ENCODE results near the gene MAGEA3. TPM values are rescaled to one million over a fixed set of nuclear protein-coding genes. Genes with fewer than 3 reads are reported as not detected.
"Not testable (repeated sequence)": the region's sequence is repeated elsewhere in the genome, so short reads cannot be mapped to it uniquely, and the experiment has no call there.

Gene MAGEA3
- total RNA-seq = not detected
- polyA plus RNA-seq (ENCODE audit: insufficient read depth, low read depth, low replicate concordance) = not detected
- long read RNA-seq, donor 1 = 0 reads
- long read RNA-seq, donor 2 = 0 reads
- long read RNA-seq, donor 3 = 0 reads
- long read RNA-seq, donor 4 = 0 reads
- long read RNA-seq, donor 5 = 0 reads
- long read RNA-seq, donor 6 = 0 reads
- long read RNA-seq, donor 7 = 0 reads
- long read RNA-seq, donor 8 = 0 reads
- long read RNA-seq, donor 9 = 0 reads
- long read RNA-seq, donor 10 = 0 reads

GRCh38 chrX:152697952-152698931 is at the start of gene MAGEA3:
TSS of gene MAGEA3 (plus strand) at chrX:152698794. CDS start at chrX:152700833, 2,039 bp downstream.
- intact Hi-C loops (cut with DNase I); H3K4me1 ChIP-seq (ENCODE audit: control insufficient read depth in 2 of 3, insufficient read depth in 2 of 3, low read depth in 1 of 3, low read length in 3 of 3); H3K4me3 ChIP-seq (ENCODE audit: low read length in 3 of 3); H3K9ac ChIP-seq (ENCODE audit: low read length in 3 of 3); FAIRE-seq; H3K27ac ChIP-seq (ENCODE audit: low read depth in 2 of 2, low read length in 2 of 2); H3K36me3 ChIP-seq (ENCODE audit: control insufficient read depth in 2 of 3, insufficient read depth in 3 of 3, low read length in 3 of 3); H3K9me3 ChIP-seq (ENCODE audit: control insufficient read depth in 2 of 3, insufficient read depth in 1 of 3, low read length in 3 of 3); H3K27me3 ChIP-seq (ENCODE audit: control insufficient read depth, insufficient read depth, low read length): not testable (repeated sequence)
- DNase-seq = peak in 1 of 5 donors; percentile 2

- Histone ChIP-seq H3K36me3 (ENCODE audit: control insufficient read depth in 2 of 3, insufficient read depth in 3 of 3, low read length in 3 of 3) (no peaks in the 10 kb centered on the region), H3K4me1 (ENCODE audit: control insufficient read depth in 2 of 3, insufficient read depth in 2 of 3, low read depth in 1 of 3, low read length in 3 of 3) (no peaks in the 10 kb centered on the region), H3K9ac (ENCODE audit: low read length in 3 of 3) (no peak overlapping the region), H3K9me3 (ENCODE audit: control insufficient read depth in 2 of 3, insufficient read depth in 1 of 3, low read length in 3 of 3) (no peaks in the 10 kb centered on the region), H3K4me3 (ENCODE audit: low read length in 3 of 3) (no peak overlapping the region), H3K27ac (ENCODE audit: low read depth in 2 of 2, low read length in 2 of 2) (no peak overlapping the region), H3K27me3 (ENCODE audit: control insufficient read depth, insufficient read depth, low read length) (no peaks in the 10 kb centered on the region)
- FAIRE-seq (no peak), DNase-seq (no peak)
- no peak for TF ChIP-seq CTCF (IDR thresholded peaks at IDR 0.05; ENCODE audit: borderline replicate concordance, extremely low read depth, insufficient read depth)
- intact Hi-C loops (cut with DNase I) = no loop called here
Observed at GRCh38 chrX:152652060-152652459, 46.5 kb upstream of the MAGEA3 start.

- Histone ChIP-seq H3K9ac (ENCODE audit: low read length in 3 of 3) (no peak overlapping the region), H3K9me3 (ENCODE audit: control insufficient read depth in 2 of 3, insufficient read depth in 1 of 3, low read length in 3 of 3) (no peaks in the 10 kb centered on the region), H3K4me1 (ENCODE audit: control insufficient read depth in 2 of 3, insufficient read depth in 2 of 3, low read depth in 1 of 3, low read length in 3 of 3) (no peaks in the 10 kb centered on the region), H3K27ac (ENCODE audit: low read depth in 2 of 2, low read length in 2 of 2) (no peak overlapping the region), H3K4me3 (ENCODE audit: low read length in 3 of 3) (no peak overlapping the region), H3K36me3 (ENCODE audit: control insufficient read depth in 2 of 3, insufficient read depth in 3 of 3, low read length in 3 of 3) (no peaks in the 10 kb centered on the region), H3K27me3 (ENCODE audit: control insufficient read depth, insufficient read depth, low read length) (no peaks in the 10 kb centered on the region)
- FAIRE-seq (no peak), DNase-seq (no peak)
- TF ChIP-seq CTCF (IDR thresholded peaks at IDR 0.05; ENCODE audit: borderline replicate concordance, extremely low read depth, insufficient read depth) = no peak
- intact Hi-C loops (cut with DNase I) = no loop called here
Observed at GRCh38 chrX:152652467-152652866, 46.1 kb upstream of the MAGEA3 start.

GRCh38 chrX:152656087-152656486 is 42.5 kb upstream of the MAGEA3 start:
- Histone ChIP-seq H3K4me3 (ENCODE audit: low read length in 3 of 3) (no peak overlapping the region), H3K9ac (ENCODE audit: low read length in 3 of 3) (no peak overlapping the region), H3K27ac (ENCODE audit: low read depth in 2 of 2, low read length in 2 of 2) (no peak overlapping the region), H3K36me3 (ENCODE audit: control insufficient read depth in 2 of 3, insufficient read depth in 3 of 3, low read length in 3 of 3) (no peaks in the 10 kb centered on the region), H3K9me3 (ENCODE audit: control insufficient read depth in 2 of 3, insufficient read depth in 1 of 3, low read length in 3 of 3) (no peaks in the 10 kb centered on the region), H3K4me1 (ENCODE audit: control insufficient read depth in 2 of 3, insufficient read depth in 2 of 3, low read depth in 1 of 3, low read length in 3 of 3) (no peaks in the 10 kb centered on the region), H3K27me3 (ENCODE audit: control insufficient read depth, insufficient read depth, low read length) (no peaks in the 10 kb centered on the region)
- FAIRE-seq (no peak), DNase-seq (no peak)
- TF ChIP-seq CTCF (IDR thresholded peaks at IDR 0.05; ENCODE audit: borderline replicate concordance, extremely low read depth, insufficient read depth) = no peak
- intact Hi-C loops (cut with DNase I) = no loop called here

Measured in kidney (tissue), 22 donors.